ENCODE measurements around the gene MTX1. TPM values are rescaled to one million over a fixed set of nuclear protein-coding genes. Genes with fewer than 3 reads are reported as not detected.
A peak's percentile ranks its signal among the peaks of the same experiment; 100 is the strongest.

MTX1 gene
- total and polyA plus RNA-seq, 9 of the 15 experiments (the other 6 are each of a cell fraction or from before 2014, with no cell fraction given): 29.1 to 98.4 (median 66.9) TPM

GRCh38 chr1:155218854-155219591 is 10.5 kb downstream of the MTX1 start (continued):
- TF ChIP-seq ZBTB40 (IDR thresholded peaks at IDR 0.05) (peak; percentile 78), ZBTB40 (CRISPR knock-in tag; IDR thresholded peaks at IDR 0.05) (no peak), TFE3 (CRISPR knock-in tag; IDR thresholded peaks at IDR 0.05) (peak; percentile 99), EHMT2 (IDR thresholded peaks at IDR 0.05) (no peak), MITF (IDR thresholded peaks at IDR 0.05) (peak; percentile 72), ATF3 (IDR thresholded peaks at IDR 0.05) (peak; percentile 65), ATF3 (CRISPR knock-in tag; conservative IDR thresholded peaks at IDR 0.05) (no peak), ZNF347 (CRISPR knock-in tag; IDR thresholded peaks at IDR 0.05; ENCODE audit: low read depth) (no peak), ZNF239 (CRISPR knock-in tag; IDR thresholded peaks at IDR 0.05) (no peak), CBX3 (IDR thresholded peaks at IDR 0.05; ENCODE audit: borderline replicate concordance in 1 of 2, low read length in 2 of 2) (peak in 1 of 2 experiments; percentile 66; a peak in 2 of 3 replicates), MED1 (CRISPR knock-in tag; IDR thresholded peaks at IDR 0.05; ENCODE audit: borderline replicate concordance) (no peak), NR0B1 (IDR thresholded peaks at IDR 0.05; ENCODE audit: partially characterized antibody) (no peak), ATF7 (IDR thresholded peaks at IDR 0.05) (0 out of 2 replicates have a peak, but pooled peaks have one; percentile 28)

Measured in K562 (cell line).